HG03025 (cell line): Measurements from ENCODE around the gene PPL.
"Not testable (repeated sequence)": the region's sequence is repeated elsewhere in the genome, so short reads cannot be mapped to it uniquely, and the experiment has no call there.

Source experiments
- ATAC-seq: cut with Tn5 transposase; IDR thresholded peaks from one replicate; pipeline ENCODE4 v1.9.1; 2021; ENCODE audit warnings: mild to moderate bottlenecking, moderate library complexity; ENCODE audit not compliant: unreplicated experiment, low FRiP score

PPL gene

GRCh38 chr16:4936181-4936990 lies 562 bp downstream of the PPL start:
- no peak for ATAC-seq

- ATAC-seq = no peak
Observed at GRCh38 chr16:4935241-4935855, 1.6 kb downstream of the PPL start.

- ATAC-seq = no peak
Observed at GRCh38 chr16:4934591-4934990, 2.4 kb downstream of the PPL start.

GRCh38 chr16:4933871-4934395 lies 3.0 kb downstream of the PPL start:
- ATAC-seq = no peak

- ATAC-seq = no peak
Observed at GRCh38 chr16:4933433-4933832, 3.5 kb downstream of the PPL start.

GRCh38 chr16:4931381-4931780 lies 5.6 kb downstream of the PPL start:
- no peak for ATAC-seq

GRCh38 chr16:4929619-4930018 lies 7.3 kb downstream of the PPL start:
- not testable (repeated sequence) for ATAC-seq

- no peak for ATAC-seq
Observed at GRCh38 chr16:4928227-4928626, 8.7 kb downstream of the PPL start.

- no peak for ATAC-seq
Observed at GRCh38 chr16:4927661-4928060, 9.3 kb downstream of the PPL start.

- ATAC-seq = no peak
Observed at GRCh38 chr16:4926928-4927327, 10.0 kb downstream of the PPL start.

GRCh38 chr16:4925791-4926190 lies 11.2 kb downstream of the PPL start:
- no peak for ATAC-seq

GRCh38 chr16:4925293-4925607 lies 11.7 kb downstream of the PPL start:
- ATAC-seq = no peak

- ATAC-seq = no peak
Observed at GRCh38 chr16:4924593-4925292, 12.2 kb downstream of the PPL start.

- no peak for ATAC-seq
Observed at GRCh38 chr16:4923853-4924252, 13.1 kb downstream of the PPL start.

GRCh38 chr16:4922721-4923342 lies 14.1 kb downstream of the PPL start:
- no peak for ATAC-seq

- no peak for ATAC-seq
Observed at GRCh38 chr16:4920826-4921225, 16.1 kb downstream of the PPL start.

GRCh38 chr16:4918781-4919251 lies 18.1 kb downstream of the PPL start:
- no peak for ATAC-seq

GRCh38 chr16:4917117-4917516 lies 19.8 kb downstream of the PPL start:
- ATAC-seq = no peak

GRCh38 chr16:4915226-4915761 lies 21.7 kb downstream of the PPL start:
- no peak for ATAC-seq

GRCh38 chr16:4914528-4915225 lies 22.3 kb downstream of the PPL start:
- no peak for ATAC-seq
